Measurements from ENCODE around the gene OTUD1.

Gene OTUD1

DNA sequence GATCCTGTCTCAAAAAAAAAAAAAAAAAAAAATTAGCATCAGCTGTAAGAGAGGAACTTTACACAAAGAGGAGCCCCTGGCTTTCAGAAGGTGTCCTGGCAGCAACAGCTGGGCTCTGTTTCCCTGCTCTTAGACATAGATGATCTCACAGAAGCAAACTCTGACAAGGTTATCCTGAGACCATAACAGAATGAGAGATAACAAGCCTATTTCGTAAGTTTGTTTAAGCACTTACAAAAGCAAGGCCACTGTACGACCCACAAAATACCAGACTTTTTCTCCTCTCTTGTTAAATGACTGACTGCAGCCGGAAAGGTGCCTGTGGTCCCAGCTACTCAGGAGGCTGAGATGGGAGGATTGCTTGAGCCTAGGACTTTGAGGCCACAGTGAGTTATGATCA is 33.3 kb upstream of the OTUD1 start:
- H3K9ac ChIP-seq (ENCODE audit: low read length) = no peak overlapping the region
- H3K4me3 ChIP-seq (ENCODE audit: low read length) = no peak overlapping the region
- no peaks in the 10 kb centered on the region for H3K27me3 ChIP-seq (replicated peaks; ENCODE audit: control insufficient read depth, insufficient read depth, low read length)
- H3K9me3 ChIP-seq (ENCODE audit: control insufficient read depth, low read length) = no peaks in the 10 kb centered on the region
- no peak for DNase-seq (ENCODE audit: low read depth)
- H3K36me3 ChIP-seq (ENCODE audit: control insufficient read depth, insufficient read depth, low read length, severe bottlenecking) = no peaks in the 10 kb centered on the region
- no peaks in the 10 kb centered on the region for H3K4me1 ChIP-seq (ENCODE audit: control insufficient read depth, insufficient read depth, low read length)

DNA sequence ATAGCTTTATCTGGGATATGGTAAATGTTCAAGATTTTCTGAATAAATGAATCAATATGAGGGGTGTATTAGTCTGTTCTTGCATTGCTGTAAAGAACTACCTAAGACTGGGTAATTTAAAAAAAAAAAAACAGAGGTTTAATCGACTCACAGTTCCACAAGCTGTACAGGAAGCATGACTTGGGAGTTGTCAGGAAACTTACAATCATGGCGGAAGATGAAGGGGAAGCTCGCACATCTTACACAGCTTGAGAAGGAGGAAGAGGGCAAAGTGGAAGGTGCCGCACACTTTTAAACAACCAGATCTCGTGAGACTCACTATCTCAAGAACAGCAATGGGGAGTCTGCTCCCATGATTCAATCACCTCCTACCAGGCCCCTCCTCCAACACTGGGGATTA is 32.5 kb upstream of the OTUD1 start:
- Histone ChIP-seq H3K4me3 (ENCODE audit: low read length) (no peak overlapping the region), H3K27me3 (replicated peaks; ENCODE audit: control insufficient read depth, insufficient read depth, low read length) (no peaks in the 10 kb centered on the region), H3K36me3 (ENCODE audit: control insufficient read depth, insufficient read depth, low read length, severe bottlenecking) (no peaks in the 10 kb centered on the region), H3K4me1 (ENCODE audit: control insufficient read depth, insufficient read depth, low read length) (no peaks in the 10 kb centered on the region), H3K9me3 (ENCODE audit: control insufficient read depth, low read length) (no peaks in the 10 kb centered on the region), H3K9ac (ENCODE audit: low read length) (no peak overlapping the region)
- DNase-seq (ENCODE audit: low read depth) = no peak

DNA sequence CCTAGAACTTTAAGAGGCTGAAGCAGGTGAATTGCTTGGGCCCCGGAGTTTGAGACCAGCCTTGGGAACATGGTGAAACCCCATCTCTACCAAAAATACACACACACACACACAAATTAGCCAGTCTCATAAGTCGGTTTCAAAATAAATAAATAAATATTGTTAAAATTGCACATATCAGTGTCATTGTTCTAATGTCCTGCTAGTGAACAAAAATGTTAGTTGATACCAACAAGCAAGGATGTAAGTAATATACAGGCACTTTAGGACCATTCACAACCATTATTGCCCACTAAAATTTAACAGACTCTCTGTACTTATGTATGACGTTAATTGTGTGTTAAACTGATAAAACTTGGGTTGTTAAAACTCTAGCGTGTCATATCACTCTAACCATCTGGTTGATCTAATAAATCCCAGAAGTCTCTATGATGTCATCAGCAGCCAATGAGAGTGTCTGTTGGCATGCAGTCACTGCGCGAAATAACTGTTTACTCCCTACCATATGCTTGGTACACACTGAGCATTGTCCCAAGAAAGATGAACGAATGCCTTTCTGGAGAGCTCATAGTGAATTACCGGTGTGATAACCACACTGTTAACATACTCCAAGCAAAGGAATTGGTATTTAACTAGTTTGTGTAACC is 30.4 kb upstream of the OTUD1 start:
- Histone ChIP-seq H3K36me3 (ENCODE audit: control insufficient read depth, insufficient read depth, low read length, severe bottlenecking) (no peaks in the 10 kb centered on the region), H3K9me3 (ENCODE audit: control insufficient read depth, low read length) (no peaks in the 10 kb centered on the region), H3K4me3 (ENCODE audit: low read length) (no peak overlapping the region), H3K27me3 (replicated peaks; ENCODE audit: control insufficient read depth, insufficient read depth, low read length) (no peaks in the 10 kb centered on the region), H3K9ac (ENCODE audit: low read length) (no peak overlapping the region), H3K4me1 (ENCODE audit: control insufficient read depth, insufficient read depth, low read length) (no peaks in the 10 kb centered on the region)
- no peak for DNase-seq (ENCODE audit: low read depth)

- H3K9me3 ChIP-seq (ENCODE audit: control insufficient read depth, low read length) = no peaks in the 10 kb centered on the region
These were observed 26.7 kb upstream of the OTUD1 start for GRCh38 chr10:23412223-23412622.

DNA sequence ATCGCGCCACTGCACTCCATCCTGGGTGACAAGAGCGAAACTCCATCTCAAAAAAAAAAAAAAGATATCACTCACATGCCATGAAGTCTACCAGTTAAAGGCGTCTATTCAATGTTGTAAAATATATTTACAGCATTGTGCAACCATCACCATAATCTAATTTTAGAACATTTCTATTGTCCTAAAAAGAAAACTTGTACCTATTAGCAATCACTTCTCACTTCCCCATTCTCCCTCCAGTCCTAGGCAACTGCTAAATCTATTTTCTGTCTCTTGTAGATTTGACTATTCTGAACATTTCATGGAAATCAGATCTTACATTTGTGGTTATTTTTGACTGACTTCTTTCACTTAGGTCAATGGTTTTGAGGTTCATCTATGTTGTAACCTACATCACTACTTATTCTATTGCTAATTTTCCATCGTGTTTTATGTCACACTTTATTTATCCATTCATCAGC is 25.2 kb upstream of the OTUD1 start:
- no peaks in the 10 kb centered on the region for H3K27me3 ChIP-seq (replicated peaks; ENCODE audit: control insufficient read depth, insufficient read depth, low read length)
- H3K36me3 ChIP-seq (ENCODE audit: control insufficient read depth, insufficient read depth, low read length, severe bottlenecking) = no peaks in the 10 kb centered on the region
- H3K9ac ChIP-seq (ENCODE audit: low read length) = no peak overlapping the region
- no peaks in the 10 kb centered on the region for H3K4me1 ChIP-seq (ENCODE audit: control insufficient read depth, insufficient read depth, low read length)
- H3K4me3 ChIP-seq (ENCODE audit: low read length) = no peak overlapping the region
- DNase-seq (ENCODE audit: low read depth) = no peak
- no peaks in the 10 kb centered on the region for H3K9me3 ChIP-seq (ENCODE audit: control insufficient read depth, low read length)

More at GRCh38 chr10:23412223-23412622, 26.7 kb upstream of the OTUD1 start:
- no peak overlapping the region for H3K9ac ChIP-seq (ENCODE audit: low read length)
- DNase-seq (ENCODE audit: low read depth) = peak; percentile 21
- H3K36me3 ChIP-seq (ENCODE audit: control insufficient read depth, insufficient read depth, low read length, severe bottlenecking) = no peaks in the 10 kb centered on the region
- H3K4me1 ChIP-seq (ENCODE audit: control insufficient read depth, insufficient read depth, low read length) = no peaks in the 10 kb centered on the region
- no peak overlapping the region for H3K4me3 ChIP-seq (ENCODE audit: low read length)
- H3K27me3 ChIP-seq (replicated peaks; ENCODE audit: control insufficient read depth, insufficient read depth, low read length) = no peaks in the 10 kb centered on the region

- Histone ChIP-seq H3K4me1 (ENCODE audit: control insufficient read depth, insufficient read depth, low read length) (no peaks in the 10 kb centered on the region), H3K27me3 (replicated peaks; ENCODE audit: control insufficient read depth, insufficient read depth, low read length) (no peaks in the 10 kb centered on the region), H3K9ac (ENCODE audit: low read length) (no peak overlapping the region), H3K4me3 (ENCODE audit: low read length) (no peak overlapping the region), H3K9me3 (ENCODE audit: control insufficient read depth, low read length) (no peaks in the 10 kb centered on the region), H3K36me3 (ENCODE audit: control insufficient read depth, insufficient read depth, low read length, severe bottlenecking) (no peaks in the 10 kb centered on the region)
- no peak for DNase-seq (ENCODE audit: low read depth)
These were observed 24.2 kb upstream of the OTUD1 start for GRCh38 chr10:23414658-23415057.

- no peaks in the 10 kb centered on the region for H3K36me3 ChIP-seq (ENCODE audit: control insufficient read depth, insufficient read depth, low read length, severe bottlenecking)
- H3K9me3 ChIP-seq (ENCODE audit: control insufficient read depth, low read length) = no peaks in the 10 kb centered on the region
- no peaks in the 10 kb centered on the region for H3K4me1 ChIP-seq (ENCODE audit: control insufficient read depth, insufficient read depth, low read length)
- no peak overlapping the region for H3K9ac ChIP-seq (ENCODE audit: low read length)
- no peak overlapping the region for H3K4me3 ChIP-seq (ENCODE audit: low read length)
- DNase-seq (ENCODE audit: low read depth) = no peak
- no peaks in the 10 kb centered on the region for H3K27me3 ChIP-seq (replicated peaks; ENCODE audit: control insufficient read depth, insufficient read depth, low read length)
These were observed 21.6 kb upstream of the OTUD1 start for GRCh38 chr10:23417254-23417653.

DNA sequence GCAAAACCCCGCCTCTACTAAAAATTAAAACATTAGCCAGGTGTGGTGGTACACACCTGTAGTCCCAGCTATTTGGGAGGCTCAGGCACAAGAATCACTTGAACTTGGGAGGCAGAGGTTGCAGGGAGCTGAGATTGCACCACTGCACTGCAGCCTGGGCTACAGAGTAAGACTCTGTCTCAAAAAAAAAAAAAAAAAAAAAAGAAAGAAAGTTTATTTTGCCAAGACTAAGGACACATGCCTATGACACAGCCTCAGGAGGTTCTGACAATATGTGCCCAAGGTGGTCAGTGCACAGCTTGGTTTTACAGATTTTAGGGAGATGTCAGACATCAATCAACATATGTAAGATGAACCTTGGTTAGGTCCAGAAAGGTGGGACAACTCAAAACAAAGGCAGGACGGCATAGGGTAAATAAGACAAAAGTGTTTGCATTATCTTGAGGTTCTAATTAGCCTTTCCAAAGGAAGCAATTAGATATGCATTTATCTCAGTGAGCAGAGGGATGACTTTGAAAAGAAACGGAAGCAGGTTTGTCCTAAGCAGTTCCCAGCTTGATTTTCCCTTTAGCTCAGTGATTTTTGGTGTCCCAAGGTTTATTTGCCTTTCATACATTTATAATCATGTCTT is 20.7 kb upstream of the OTUD1 start:
- Histone ChIP-seq H3K4me3 (ENCODE audit: low read length) (no peak overlapping the region), H3K27me3 (replicated peaks; ENCODE audit: control insufficient read depth, insufficient read depth, low read length) (no peaks in the 10 kb centered on the region), H3K9ac (ENCODE audit: low read length) (no peak overlapping the region), H3K36me3 (ENCODE audit: control insufficient read depth, insufficient read depth, low read length, severe bottlenecking) (no peaks in the 10 kb centered on the region), H3K4me1 (ENCODE audit: control insufficient read depth, insufficient read depth, low read length) (no peaks in the 10 kb centered on the region), H3K9me3 (ENCODE audit: control insufficient read depth, low read length) (no peaks in the 10 kb centered on the region)
- no peak for DNase-seq (ENCODE audit: low read depth)

GRCh38 chr10:23419201-23419600 is 19.7 kb upstream of the OTUD1 start:
- Histone ChIP-seq H3K36me3 (ENCODE audit: control insufficient read depth, insufficient read depth, low read length, severe bottlenecking) (no peaks in the 10 kb centered on the region), H3K9me3 (ENCODE audit: control insufficient read depth, low read length) (no peaks in the 10 kb centered on the region), H3K4me1 (ENCODE audit: control insufficient read depth, insufficient read depth, low read length) (no peaks in the 10 kb centered on the region), H3K9ac (ENCODE audit: low read length) (no peak overlapping the region), H3K4me3 (ENCODE audit: low read length) (no peak overlapping the region), H3K27me3 (replicated peaks; ENCODE audit: control insufficient read depth, insufficient read depth, low read length) (no peaks in the 10 kb centered on the region)
- DNase-seq (ENCODE audit: low read depth) = no peak

- H3K4me1 ChIP-seq (ENCODE audit: control insufficient read depth, insufficient read depth, low read length) = no peaks in the 10 kb centered on the region
- H3K4me3 ChIP-seq (ENCODE audit: low read length) = no peak overlapping the region
- no peaks in the 10 kb centered on the region for H3K9me3 ChIP-seq (ENCODE audit: control insufficient read depth, low read length)
- no peak for DNase-seq (ENCODE audit: low read depth)
- no peaks in the 10 kb centered on the region for H3K36me3 ChIP-seq (ENCODE audit: control insufficient read depth, insufficient read depth, low read length, severe bottlenecking)
- no peaks in the 10 kb centered on the region for H3K27me3 ChIP-seq (replicated peaks; ENCODE audit: control insufficient read depth, insufficient read depth, low read length)
- no peak overlapping the region for H3K9ac ChIP-seq (ENCODE audit: low read length)
These were observed 19.1 kb upstream of the OTUD1 start for GRCh38 chr10:23419655-23420329.

- Histone ChIP-seq H3K9me3 (ENCODE audit: control insufficient read depth, low read length) (no peaks in the 10 kb centered on the region), H3K27me3 (replicated peaks; ENCODE audit: control insufficient read depth, insufficient read depth, low read length) (no peaks in the 10 kb centered on the region), H3K9ac (ENCODE audit: low read length) (no peak overlapping the region), H3K36me3 (ENCODE audit: control insufficient read depth, insufficient read depth, low read length, severe bottlenecking) (no peaks in the 10 kb centered on the region), H3K4me1 (ENCODE audit: control insufficient read depth, insufficient read depth, low read length) (no peaks in the 10 kb centered on the region), H3K4me3 (ENCODE audit: low read length) (no peak overlapping the region)
- no peak for DNase-seq (ENCODE audit: low read depth)
These were observed 17.5 kb upstream of the OTUD1 start for GRCh38 chr10:23421397-23421796.

Measured in adipocyte (in vitro differentiated cells).